Adrenal gland (tissue), 5 donors: ENCODE measurements around the gene DNAJC24.

ENCODE experiments used
- POLR2A ChIP-seq, 2 donors: fragments of 450-650 bp; IDR thresholded peaks; one replicate each; pipeline ENCODE4 v1.6.1; 2017; ENCODE audit warnings: antibody characterized with exemption in 2 of 2, mild to moderate bottlenecking in 2 of 2, moderate library complexity in 1 of 2
- TF ChIP-seq, protein P1 (sequence below), 6 experiments: fragments of 450-650 bp in 4 of 6; fragments of 200-600 bp in 2 of 6; sonication (generic) in 1 of 6; IDR thresholded peaks; 1 replicate in 5 of 6; 2 replicates in 1 of 6; pipeline versions ENCODE4 v1.5.1 to v1.8.0; 2016 to 2021; ENCODE audit warnings: antibody characterized with exemption in 6 of 6, mild to moderate bottlenecking in 2 of 6, moderate library complexity in 1 of 6
- donor health status: DM: no; HTN: no; CAD: no.

DNA sequence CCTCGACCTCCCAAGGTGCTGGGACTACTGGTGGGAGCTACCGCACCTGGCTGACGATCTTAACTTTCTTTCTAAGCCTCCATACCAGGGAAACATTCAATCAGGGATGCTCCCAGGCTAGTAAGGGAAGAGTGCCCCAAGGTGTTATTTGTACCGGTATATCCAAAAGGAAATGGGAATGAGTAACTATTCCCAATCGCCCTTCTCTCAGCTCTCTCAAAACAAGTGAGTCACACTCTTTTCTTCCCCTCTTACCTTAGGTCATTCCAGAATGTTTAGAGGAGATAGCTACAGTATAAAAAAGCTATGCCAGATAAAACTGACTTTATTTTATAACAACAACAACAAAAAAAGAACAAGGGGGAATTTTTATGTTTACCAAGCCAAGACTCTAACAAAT lies 13.8 kb upstream of the DNAJC24 start:
- TF ChIP-seq, protein P1, sequence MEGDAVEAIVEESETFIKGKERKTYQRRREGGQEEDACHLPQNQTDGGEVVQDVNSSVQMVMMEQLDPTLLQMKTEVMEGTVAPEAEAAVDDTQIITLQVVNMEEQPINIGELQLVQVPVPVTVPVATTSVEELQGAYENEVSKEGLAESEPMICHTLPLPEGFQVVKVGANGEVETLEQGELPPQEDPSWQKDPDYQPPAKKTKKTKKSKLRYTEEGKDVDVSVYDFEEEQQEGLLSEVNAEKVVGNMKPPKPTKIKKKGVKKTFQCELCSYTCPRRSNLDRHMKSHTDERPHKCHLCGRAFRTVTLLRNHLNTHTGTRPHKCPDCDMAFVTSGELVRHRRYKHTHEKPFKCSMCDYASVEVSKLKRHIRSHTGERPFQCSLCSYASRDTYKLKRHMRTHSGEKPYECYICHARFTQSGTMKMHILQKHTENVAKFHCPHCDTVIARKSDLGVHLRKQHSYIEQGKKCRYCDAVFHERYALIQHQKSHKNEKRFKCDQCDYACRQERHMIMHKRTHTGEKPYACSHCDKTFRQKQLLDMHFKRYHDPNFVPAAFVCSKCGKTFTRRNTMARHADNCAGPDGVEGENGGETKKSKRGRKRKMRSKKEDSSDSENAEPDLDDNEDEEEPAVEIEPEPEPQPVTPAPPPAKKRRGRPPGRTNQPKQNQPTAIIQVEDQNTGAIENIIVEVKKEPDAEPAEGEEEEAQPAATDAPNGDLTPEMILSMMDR (IDR thresholded peaks at IDR 0.05) = no peak
- TF ChIP-seq POLR2A (IDR thresholded peaks at IDR 0.05) = no peak
